Natural killer cell (primary cell): ENCODE measurements around the gene FBXL7. TPM values are rescaled to one million over a fixed set of nuclear protein-coding genes. Genes with fewer than 3 reads are reported as not detected.

Experiments used
- ATAC-seq, 3 donors: fragments of 150-1000 bp in 2 of 3; fragments of 200-7000 bp in 1 of 3; cut with Tn5 transposase; 1 replicate in 1 of 3; 2 replicates in 2 of 3; pipeline ENCODE4 v1.10.0; 2021; ENCODE audit warnings: mild to moderate bottlenecking in 2 of 3, moderate library complexity in 2 of 3
- DNase-seq, 2 donors: peaks; one replicate each; pipeline versions ENCODE4 v3.0.0 to v3.0.0-alpha.2; 2013 to 2021; ENCODE audit warnings: mixed read lengths in 1 of 2
- H3K27ac ChIP-seq: one replicate; pipeline ENCODE4 v1.5.1; 2013; ENCODE audit warnings: mild to moderate bottlenecking, low read length
- H3K27me3 ChIP-seq: one replicate; pipeline ENCODE4 v1.6.1; 2013; ENCODE audit warnings: low read length; ENCODE audit not compliant: control insufficient read depth, insufficient read depth
- H3K36me3 ChIP-seq: one replicate; pipeline ENCODE4 v1.6.1; 2013; ENCODE audit warnings: low read length; ENCODE audit not compliant: control insufficient read depth, insufficient read depth
- H3K4me1 ChIP-seq: one replicate; pipeline ENCODE4 v1.6.1; 2013; ENCODE audit warnings: low read length; ENCODE audit not compliant: control insufficient read depth, insufficient read depth
- H3K4me3 ChIP-seq: one replicate; pipeline ENCODE4 v1.5.1; 2013; ENCODE audit warnings: low read length
- H3K9me3 ChIP-seq: one replicate; pipeline ENCODE4 v1.6.1; 2013; ENCODE audit warnings: low read length; ENCODE audit not compliant: control insufficient read depth, insufficient read depth
- H3K27ac Mint-ChIP-seq, 2 donors: one replicate each; pipeline ENCODE4 v1.8.0; 2022; ENCODE audit warnings: mild to moderate bottlenecking in 2 of 2, mixed read lengths in 2 of 2, moderate library complexity in 1 of 2
- H3K27me3 Mint-ChIP-seq, 2 donors: one replicate each; pipeline ENCODE4 v1.8.0; 2022; ENCODE audit warnings: low read depth in 2 of 2, mixed read lengths in 2 of 2
- H3K36me3 Mint-ChIP-seq: one replicate; pipeline ENCODE4 v1.8.0; 2022; ENCODE audit warnings: mixed read lengths
- H3K4me1 Mint-ChIP-seq, 2 donors: one replicate each; pipeline ENCODE4 v1.8.0; 2022; ENCODE audit warnings: mixed read lengths in 2 of 2
- H3K4me3 Mint-ChIP-seq: one replicate; pipeline ENCODE4 v1.8.0; 2022; ENCODE audit warnings: mild to moderate bottlenecking, moderate library complexity, mixed read lengths
- H3K9me3 Mint-ChIP-seq, 2 donors: one replicate each; pipeline ENCODE4 v1.8.0; 2022; ENCODE audit warnings: mixed read lengths in 2 of 2
- CTCF ChIP-seq: fragments of 200-600 bp; IDR thresholded peaks from one replicate; pipeline ENCODE4 v1.8.0; 2022; ENCODE audit warnings: antibody characterized with exemption
- WGBS: methylation state at CpG from one replicate; pipeline ENCODE4 v1.1.7; 2013; ENCODE audit warnings: missing lambda C conversion rate; ENCODE audit not compliant: insufficient coverage; 5-methylcytosine and 5-hydroxymethylcytosine counted together
- intact Hi-C: fragments of 100-400 bp; cut with micrococcal nuclease; formaldehyde crosslinking; loops from one replicate; pipeline ENCODE4 v1.14.2; 2022
- total RNA-seq, 4 donors: library from RNA; stranded (reverse); fragments of 120-200 nt in 1 of 4; gene quantifications; one replicate each; pipeline versions ENCODE4 v1.2.3 to v1.2.4, GENCODE V29; 2013 to 2022

The FBXL7 gene
- total RNA-seq, 3 donors from 2014 or later (not counting 1 experiment from before 2014, with no cell fraction given), result not detected

DNA sequence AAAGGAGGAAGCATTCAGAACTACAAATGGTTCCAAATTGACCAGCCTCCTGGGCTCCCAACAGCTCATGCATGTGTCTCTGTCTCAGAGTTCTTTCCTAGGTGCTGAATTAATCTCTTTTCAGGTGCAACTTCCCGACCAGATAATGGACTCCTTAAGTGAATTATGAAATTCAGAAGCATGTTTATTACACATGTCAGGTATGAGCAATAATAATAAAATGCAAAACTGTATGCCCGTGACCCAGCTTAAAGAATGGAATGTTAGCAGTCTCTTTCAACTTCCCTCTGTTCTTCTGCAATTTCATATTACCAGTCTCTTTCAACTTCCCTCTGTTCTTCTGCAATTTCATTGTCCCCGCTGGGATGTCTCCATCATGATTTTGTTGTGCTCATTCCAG is 60.4 kb downstream of the FBXL7 start:
- ATAC-seq, result no peak
- DNase-seq, result no peak
- no peak for TF ChIP-seq CTCF
- H3K27me3 Mint-ChIP-seq, result no peaks in the 10 kb centered on the region
- no peak overlapping the region for H3K4me3 ChIP-seq
- H3K9me3 ChIP-seq, result no peaks in the 10 kb centered on the region
- H3K27me3 ChIP-seq, result no peaks in the 10 kb centered on the region
- no peak overlapping the region for H3K27ac Mint-ChIP-seq
- peaks cover 7 to 18% of the 10 kb centered on the region in 2 donors for H3K9me3 Mint-ChIP-seq
- no peaks in the 10 kb centered on the region for H3K4me1 Mint-ChIP-seq
- H3K36me3 Mint-ChIP-seq, result no peaks in the 10 kb centered on the region
- no peak overlapping the region for H3K27ac ChIP-seq
- H3K4me3 Mint-ChIP-seq, result no peak overlapping the region
- H3K36me3 ChIP-seq, result no peaks in the 10 kb centered on the region
- no peaks in the 10 kb centered on the region for H3K4me1 ChIP-seq
- intact Hi-C loops, result no loop called here
- 79% methylated on average over 2 of the region's 3 CpGs for WGBS

- Histone ChIP-seq H3K4me3 (no peak overlapping the region), H3K9me3 (no peaks in the 10 kb centered on the region), H3K36me3 (no peaks in the 10 kb centered on the region), H3K27ac (no peak overlapping the region), H3K27me3 (no peaks in the 10 kb centered on the region), H3K4me1 (no peaks in the 10 kb centered on the region)
- Mint-ChIP-seq H3K27me3 (no peaks in the 10 kb centered on the region), H3K4me3 (no peak overlapping the region), H3K27ac (no peak overlapping the region), H3K4me1 (no peaks in the 10 kb centered on the region), H3K36me3 (no peaks in the 10 kb centered on the region), H3K9me3 (peaks cover 0 to 9% of the 10 kb centered on the region in 2 donors)
- WGBS, result 90% methylated on average over 2 of the region's 4 CpGs
- TF ChIP-seq CTCF, result no peak
- no peak for ATAC-seq
- intact Hi-C loops, result no loop called here
- no peak for DNase-seq
These were observed 64.5 kb downstream of the FBXL7 start for GRCh38 chr5:15564523-15564922.

DNA sequence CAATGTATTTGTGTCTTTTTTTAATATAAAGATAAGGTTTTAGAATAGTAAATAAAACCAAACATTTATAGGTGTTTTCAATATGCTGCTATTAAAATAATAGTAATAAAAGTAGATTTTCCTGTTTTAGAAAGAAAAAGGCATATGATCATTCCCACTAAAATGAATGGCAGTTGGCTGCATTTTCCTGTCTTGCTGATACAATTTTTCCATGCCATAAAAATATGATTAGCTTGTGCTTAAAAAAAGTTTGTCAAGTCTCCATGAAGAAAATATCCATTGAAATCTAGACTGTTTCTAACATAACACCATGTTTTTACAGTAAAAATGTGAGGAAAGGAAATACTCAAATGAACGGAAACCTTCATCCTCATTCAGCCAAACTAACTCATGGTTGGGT is 65.0 kb downstream of the FBXL7 start:
- ATAC-seq (no peak), DNase-seq (no peak)
- no peaks in the 10 kb centered on the region for H3K9me3 ChIP-seq
- Mint-ChIP-seq H3K9me3 (peaks cover 0 to 9% of the 10 kb centered on the region in 2 donors), H3K4me3 (no peak overlapping the region), H3K4me1 (no peaks in the 10 kb centered on the region), H3K36me3 (no peaks in the 10 kb centered on the region), H3K27ac (no peak overlapping the region), H3K27me3 (no peaks in the 10 kb centered on the region)
- intact Hi-C loops, result no loop called here
- no peak overlapping the region for H3K27ac ChIP-seq
- no peaks in the 10 kb centered on the region for H3K4me1 ChIP-seq
- no CpG with 5 or more reads among the region's 1 CpG for WGBS
- H3K4me3 ChIP-seq, result no peak overlapping the region
- H3K36me3 ChIP-seq, result no peaks in the 10 kb centered on the region
- no peaks in the 10 kb centered on the region for H3K27me3 ChIP-seq
- TF ChIP-seq CTCF, result no peak

- no peaks in the 10 kb centered on the region for H3K36me3 ChIP-seq
- no peaks in the 10 kb centered on the region for H3K27me3 ChIP-seq
- WGBS, result 83% methylated on average over 3 of the region's 4 CpGs
- no peak overlapping the region for H3K27ac ChIP-seq
- no peak overlapping the region for H3K4me3 ChIP-seq
- H3K9me3 Mint-ChIP-seq, result peaks cover 3 to 12% of the 10 kb centered on the region in 2 donors
- ATAC-seq, result no peak
- no peak overlapping the region for H3K27ac Mint-ChIP-seq
- DNase-seq, result no peak
- no peaks in the 10 kb centered on the region for H3K4me1 ChIP-seq
- no peaks in the 10 kb centered on the region for H3K36me3 Mint-ChIP-seq
- H3K4me3 Mint-ChIP-seq, result no peak overlapping the region
- intact Hi-C loops, result no loop called here
- H3K4me1 Mint-ChIP-seq, result no peaks in the 10 kb centered on the region
- TF ChIP-seq CTCF, result no peak
- peaks cover 3% of the 10 kb centered on the region for H3K9me3 ChIP-seq
- no peaks in the 10 kb centered on the region for H3K27me3 Mint-ChIP-seq
These were observed 66.3 kb downstream of the FBXL7 start for GRCh38 chr5:15566306-15566705.
